D721Med (cell line): Measurements from ENCODE around the gene SIGLEC12.
"Not testable (repeated sequence)": the region's sequence is repeated elsewhere in the genome, so short reads cannot be mapped to it uniquely, and the experiment has no call there.

Experiments used
- DNase-seq: peaks from one replicate; pipeline ENCODE4 v3.0.0; 2011; ENCODE audit warnings: low spot score; ENCODE audit not compliant: insufficient read length
- FAIRE-seq: peaks from 2 replicates; lab custom pipeline; 2011; peaks lifted over from hg19 to GRCh38; lab: Jason Lieb, UNC
- CTCF ChIP-seq: IDR thresholded peaks from 2 replicates; pipeline ENCODE4 v1.5.1; 2012; ENCODE audit warnings: mild to moderate bottlenecking, control low read depth; ENCODE audit not compliant: insufficient read depth; ENCODE audit errors: missing control alignments

The SIGLEC12 gene

GRCh38 chr19:51508059-51508733 lies 6.6 kb upstream of the SIGLEC12 start:
- DNase-seq = no peak
- TF ChIP-seq CTCF = no peak
- no peak for FAIRE-seq

- FAIRE-seq (no peak), DNase-seq (no peak)
- no peak for TF ChIP-seq CTCF
Observed at GRCh38 chr19:51507640-51508058, 6.0 kb upstream of the SIGLEC12 start.

DNA sequence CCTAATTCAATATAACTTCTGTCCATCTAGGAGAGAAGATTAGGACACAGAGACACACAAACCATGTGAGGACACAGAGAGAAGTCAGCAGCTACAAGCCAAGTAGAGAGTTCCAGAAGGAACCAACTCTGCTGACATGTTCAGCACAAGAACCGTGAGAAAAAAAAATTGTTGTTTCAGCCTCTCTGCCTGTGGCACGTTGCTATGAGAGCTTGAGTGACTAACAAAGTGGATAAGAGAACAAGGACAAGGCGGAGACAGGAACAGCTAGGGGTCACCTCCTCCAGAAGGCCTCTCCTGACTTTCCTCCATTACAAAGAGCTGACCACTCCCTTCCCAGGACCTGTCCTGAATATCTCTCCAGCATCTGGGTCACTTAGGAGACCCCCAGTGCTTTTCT lies 5.6 kb upstream of the SIGLEC12 start:
- DNase-seq (no peak), FAIRE-seq (no peak)
- TF ChIP-seq CTCF = no peak

DNA sequence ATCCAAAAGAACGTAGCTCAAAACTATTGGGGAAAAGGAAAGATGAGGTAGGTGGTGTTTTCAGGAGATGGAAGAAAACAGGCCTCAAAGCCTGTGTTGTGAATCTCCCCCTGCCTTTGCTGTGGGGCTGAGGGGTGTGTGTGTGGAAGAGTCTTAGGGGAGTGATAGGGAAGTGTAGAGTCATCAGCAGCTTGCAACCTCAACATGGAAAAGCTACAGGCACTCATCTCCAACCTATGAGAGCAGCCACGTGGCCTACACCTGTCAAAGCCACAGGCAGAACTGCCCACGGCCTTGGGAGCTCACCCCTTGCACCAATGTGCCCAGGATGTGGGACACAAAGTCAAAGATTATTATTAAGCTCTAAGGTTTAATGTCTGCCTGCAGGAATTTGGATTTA lies 4.3 kb upstream of the SIGLEC12 start:
- no peak for DNase-seq
- FAIRE-seq = no peak
- no peak for TF ChIP-seq CTCF

- TF ChIP-seq CTCF = no peak
- DNase-seq (no peak), FAIRE-seq (no peak)
Observed at GRCh38 chr19:51503896-51504295, 2.3 kb upstream of the SIGLEC12 start.

DNA sequence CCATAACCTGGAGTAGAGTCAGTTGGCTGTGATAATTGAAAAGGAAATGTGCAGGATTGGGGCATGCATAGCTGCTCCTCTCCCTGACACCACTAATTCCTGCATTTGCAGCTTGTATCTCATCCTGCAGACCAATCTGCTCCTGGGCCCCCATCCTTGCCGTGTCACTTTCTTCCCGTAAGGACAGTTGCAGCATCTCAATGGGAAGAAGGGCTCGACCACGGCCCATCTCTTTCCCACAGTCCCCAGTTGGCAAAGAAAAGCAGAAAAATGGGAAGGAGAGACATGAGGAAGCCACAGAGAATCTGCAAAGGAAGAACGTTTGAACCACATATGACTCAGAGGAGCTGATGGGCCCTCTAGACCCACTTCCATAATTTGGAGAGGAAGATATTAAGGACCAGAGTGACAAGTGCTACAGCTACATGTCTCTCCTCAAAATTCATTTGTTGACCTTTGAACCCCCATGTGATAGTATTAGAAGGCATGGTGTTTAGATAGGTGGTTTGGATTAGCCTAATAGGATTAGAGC lies 1.8 kb upstream of the SIGLEC12 start:
- FAIRE-seq = no peak
- TF ChIP-seq CTCF = no peak
- no peak for DNase-seq

- not testable (repeated sequence) for DNase-seq, FAIRE-seq
Observed at GRCh38 chr19:51500931-51501330, 669 bp downstream of the SIGLEC12 start.
